ENCODE data around the gene SLC26A1. TPM values are rescaled to one million over a fixed set of nuclear protein-coding genes. Genes with fewer than 3 reads are reported as not detected.
"Not testable (repeated sequence)": the region's sequence is repeated elsewhere in the genome, so short reads cannot be mapped to it uniquely, and the experiment has no call there.

The SLC26A1 gene
- total RNA-seq, 1 experiment from 2014 or later, result 0.09 TPM

GRCh38 chr4:999882-1000425 lies 6.8 kb upstream of the SLC26A1 start:
- Histone ChIP-seq H4K20me1 (ENCODE audit: control insufficient read depth, insufficient read depth, insufficient read length) (no peaks in the 10 kb centered on the region), H2BK12ac (ENCODE audit: insufficient read length, low read depth, low read length) (no peak overlapping the region), H2BK120ac (ENCODE audit: low read depth, low read length, poor library complexity, severe bottlenecking) (no peak overlapping the region), H3K18ac (ENCODE audit: insufficient read length, low read depth, low read length) (no peak overlapping the region), H3K56ac (ENCODE audit: insufficient read length, low read depth, low read length) (no peak overlapping the region), H3K4ac (ENCODE audit: low read depth, low read length) (no peak overlapping the region), H3K9me3 (ENCODE audit: control insufficient read depth, low read depth, low read length) (no peaks in the 10 kb centered on the region), H2AK5ac (ENCODE audit: insufficient read length, low read length) (no peak overlapping the region), H3K27me3 (ENCODE audit: insufficient read depth, low read length) (peaks cover 41% of the 10 kb centered on the region; the same call in 1 of the 2 replicates), H3K14ac (ENCODE audit: insufficient read depth, low read length) (no peak overlapping the region), H3T11ph (ENCODE audit: low read length) (no peak overlapping the region), H3K4me1 (ENCODE audit: insufficient read depth, low read length) (no peaks in the 10 kb centered on the region), H3K79me1 (ENCODE audit: insufficient read depth, low read depth, low read length, poor library complexity, severe bottlenecking) (no peaks in the 10 kb centered on the region), H3K9ac (ENCODE audit: extremely low read depth, insufficient read length, low read length) (no peak overlapping the region), H3K4me2 (ENCODE audit: insufficient read depth, insufficient read length, low read length) (no peak overlapping the region), H2BK20ac (ENCODE audit: low read depth, low read length, poor library complexity, severe bottlenecking) (no peak overlapping the region), H4K91ac (ENCODE audit: insufficient read length, low read depth, low read length) (no peak overlapping the region), H4K5ac (ENCODE audit: insufficient read length, low read depth, low read length) (no peak overlapping the region), H2BK15ac (ENCODE audit: low read depth, low read length) (no peak overlapping the region), H3K23me2 (ENCODE audit: insufficient read length, low read depth, low read length, poor library complexity, severe bottlenecking) (peaks cover 11% of the 10 kb centered on the region), H2AFZ (ENCODE audit: low read length) (no peak overlapping the region), H2BK5ac (ENCODE audit: insufficient read length, low read length) (no peak overlapping the region), H4K8ac (replicated peaks; ENCODE audit: insufficient read length, low read depth, low read length) (no peak overlapping the region), H3K27ac (ENCODE audit: insufficient read length, low read depth, low read length) (no peak overlapping the region), H3K79me2 (ENCODE audit: insufficient read depth, low read length) (no peaks in the 10 kb centered on the region), H3K23ac (ENCODE audit: insufficient read length, low read depth, low read length) (no peak overlapping the region)
- no CpG with 5 or more reads among the region's 18 CpGs for WGBS (ENCODE audit: extremely low coverage, insufficient read length, low lambda C conversion rate)
- no peak overlapping the region for H3K27ac Mint-ChIP-seq
- no peaks in the 10 kb centered on the region for H3K36me3 Mint-ChIP-seq (ENCODE audit: insufficient read depth in 1 of 3, low read depth in 3 of 3)
- H3K27me3 Mint-ChIP-seq (ENCODE audit: low read depth), result peaks cover 85% of the 10 kb centered on the region
- H3K9me3 Mint-ChIP-seq, result peaks cover 0 to 2% of the 10 kb centered on the region in 2 experiments; a peak in 1 of 5 replicates
- no peak overlapping the region for H3K4me3 Mint-ChIP-seq
- TF ChIP-seq, protein P1, sequence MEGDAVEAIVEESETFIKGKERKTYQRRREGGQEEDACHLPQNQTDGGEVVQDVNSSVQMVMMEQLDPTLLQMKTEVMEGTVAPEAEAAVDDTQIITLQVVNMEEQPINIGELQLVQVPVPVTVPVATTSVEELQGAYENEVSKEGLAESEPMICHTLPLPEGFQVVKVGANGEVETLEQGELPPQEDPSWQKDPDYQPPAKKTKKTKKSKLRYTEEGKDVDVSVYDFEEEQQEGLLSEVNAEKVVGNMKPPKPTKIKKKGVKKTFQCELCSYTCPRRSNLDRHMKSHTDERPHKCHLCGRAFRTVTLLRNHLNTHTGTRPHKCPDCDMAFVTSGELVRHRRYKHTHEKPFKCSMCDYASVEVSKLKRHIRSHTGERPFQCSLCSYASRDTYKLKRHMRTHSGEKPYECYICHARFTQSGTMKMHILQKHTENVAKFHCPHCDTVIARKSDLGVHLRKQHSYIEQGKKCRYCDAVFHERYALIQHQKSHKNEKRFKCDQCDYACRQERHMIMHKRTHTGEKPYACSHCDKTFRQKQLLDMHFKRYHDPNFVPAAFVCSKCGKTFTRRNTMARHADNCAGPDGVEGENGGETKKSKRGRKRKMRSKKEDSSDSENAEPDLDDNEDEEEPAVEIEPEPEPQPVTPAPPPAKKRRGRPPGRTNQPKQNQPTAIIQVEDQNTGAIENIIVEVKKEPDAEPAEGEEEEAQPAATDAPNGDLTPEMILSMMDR (conservative IDR thresholded peaks at IDR 0.05), result no peak
- peaks cover 2 to 4% of the 10 kb centered on the region in 2 experiments; a peak in 2 of 4 replicates for H3K4me1 Mint-ChIP-seq
- DNase-seq, result no peak

- not testable (repeated sequence) for H3K9me3 ChIP-seq (ENCODE audit: control insufficient read depth, low read depth, low read length); H4K20me1 ChIP-seq (ENCODE audit: control insufficient read depth, insufficient read depth, insufficient read length); H3K56ac ChIP-seq (ENCODE audit: insufficient read length, low read depth, low read length); H3K14ac ChIP-seq (ENCODE audit: insufficient read depth, low read length); H4K91ac ChIP-seq (ENCODE audit: insufficient read length, low read depth, low read length); H3K18ac ChIP-seq (ENCODE audit: insufficient read length, low read depth, low read length); H3K9ac ChIP-seq (ENCODE audit: extremely low read depth, insufficient read length, low read length); H3K4ac ChIP-seq (ENCODE audit: low read depth, low read length); H2BK15ac ChIP-seq (ENCODE audit: low read depth, low read length); H2AK5ac ChIP-seq (ENCODE audit: insufficient read length, low read length); H3K4me2 ChIP-seq (ENCODE audit: insufficient read depth, insufficient read length, low read length); H3K9me3 Mint-ChIP-seq; H4K8ac ChIP-seq (replicated peaks; ENCODE audit: insufficient read length, low read depth, low read length); H3K4me1 ChIP-seq (ENCODE audit: insufficient read depth, low read length); DNase-seq; H3K23ac ChIP-seq (ENCODE audit: insufficient read length, low read depth, low read length); H3K4me1 Mint-ChIP-seq; H3K79me1 ChIP-seq (ENCODE audit: insufficient read depth, low read depth, low read length, poor library complexity, severe bottlenecking); H2BK12ac ChIP-seq (ENCODE audit: insufficient read length, low read depth, low read length); H2BK5ac ChIP-seq (ENCODE audit: insufficient read length, low read length); H3K27ac ChIP-seq (ENCODE audit: insufficient read length, low read depth, low read length); H2BK120ac ChIP-seq (ENCODE audit: low read depth, low read length, poor library complexity, severe bottlenecking); H2BK20ac ChIP-seq (ENCODE audit: low read depth, low read length, poor library complexity, severe bottlenecking); H3T11ph ChIP-seq (ENCODE audit: low read length); H4K5ac ChIP-seq (ENCODE audit: insufficient read length, low read depth, low read length); H2AFZ ChIP-seq (ENCODE audit: low read length); H3K36me3 Mint-ChIP-seq (ENCODE audit: insufficient read depth in 1 of 3, low read depth in 3 of 3); H3K79me2 ChIP-seq (ENCODE audit: insufficient read depth, low read length); H3K27ac Mint-ChIP-seq
- Mint-ChIP-seq H3K4me3 (peak overlapping the region in 1 of 2 experiments; percentile 13; a peak in 1 of 5 replicates), H3K27me3 (ENCODE audit: low read depth) (peaks cover 80% of the 10 kb centered on the region)
- no CpG with 5 or more reads among the region's 21 CpGs for WGBS (ENCODE audit: extremely low coverage, insufficient read length, low lambda C conversion rate)
- H3K23me2 ChIP-seq (ENCODE audit: insufficient read length, low read depth, low read length, poor library complexity, severe bottlenecking), result peaks cover 11% of the 10 kb centered on the region
- peaks cover 41% of the 10 kb centered on the region; the same call in 1 of the 2 replicates for H3K27me3 ChIP-seq (ENCODE audit: insufficient read depth, low read length)
Measured at GRCh38 chr4:999240-999863, 6.1 kb upstream of the SLC26A1 start.

Measured in H9 (cell line).